Frontal cortex (tissue), 4 donors: ENCODE results near the gene GNE. TPM values are rescaled to one million over a fixed set of nuclear protein-coding genes. Genes with fewer than 3 reads are reported as not detected.
"Not testable (repeated sequence)": the region's sequence is repeated elsewhere in the genome, so short reads cannot be mapped to it uniquely, and the experiment has no call there.

Experiments used
- DNase-seq, 2 donors: peaks; one replicate each; pipeline ENCODE4 v3.0.0; 2012; ENCODE audit warnings: low spot score in 2 of 2
- FAIRE-seq: peaks from 2 replicates; lab custom pipeline; 2012; peaks lifted over from hg19 to GRCh38; lab: Jason Lieb, UNC
- total RNA-seq: library from RNA; depleted of rRNA; stranded (reverse); fragments of >200 nt; gene quantifications from one replicate; pipeline ENCODE4 v1.2.3, GENCODE V29; 2014
- donor health status: control.
- donor health status: control.
- donor health status: control.

GNE gene
- total RNA-seq, 1 donor from 2014 or later = 45.2 TPM

DNA sequence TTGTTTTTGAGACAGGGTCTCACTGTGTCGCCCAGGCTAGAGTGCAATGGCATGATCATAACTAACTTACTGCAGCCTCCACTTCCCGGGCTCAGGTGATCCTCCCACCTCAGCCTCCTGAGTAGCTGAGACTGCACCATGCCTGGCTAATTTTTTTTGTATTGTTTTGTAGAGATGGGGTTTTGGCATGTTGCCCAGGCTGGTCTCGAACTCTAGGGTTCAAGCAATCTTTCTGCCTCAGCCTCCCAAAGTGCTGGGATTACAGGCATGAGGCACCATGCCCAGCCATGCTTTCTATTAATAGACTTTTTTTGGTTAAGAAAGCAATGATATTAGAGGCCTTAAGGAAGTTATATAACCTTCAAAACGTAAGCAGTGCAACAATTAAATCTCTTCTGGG lies 44.3 kb downstream of the GNE start:
- DNase-seq = no peak
- FAIRE-seq = no peak

DNA sequence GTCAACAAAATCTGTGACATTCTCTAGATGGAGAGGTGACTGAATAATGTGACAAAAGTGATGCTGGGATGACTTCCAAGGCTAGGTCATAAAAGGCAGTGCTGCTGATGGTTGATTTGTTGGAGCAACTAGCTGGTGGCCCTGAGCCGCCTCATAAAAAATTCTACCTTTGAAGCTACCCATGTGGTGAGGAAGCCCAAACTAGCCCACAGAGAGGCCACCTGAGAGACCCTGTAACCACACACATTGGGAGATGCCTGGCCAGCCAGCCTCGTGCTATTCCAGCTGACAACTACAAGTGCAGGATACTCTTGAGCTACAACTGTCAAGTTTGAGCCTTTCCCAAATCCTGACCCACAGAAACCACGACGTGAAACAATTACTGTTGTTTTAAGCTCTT lies 44.9 kb downstream of the GNE start:
- no peak for DNase-seq
- no peak for FAIRE-seq

DNA sequence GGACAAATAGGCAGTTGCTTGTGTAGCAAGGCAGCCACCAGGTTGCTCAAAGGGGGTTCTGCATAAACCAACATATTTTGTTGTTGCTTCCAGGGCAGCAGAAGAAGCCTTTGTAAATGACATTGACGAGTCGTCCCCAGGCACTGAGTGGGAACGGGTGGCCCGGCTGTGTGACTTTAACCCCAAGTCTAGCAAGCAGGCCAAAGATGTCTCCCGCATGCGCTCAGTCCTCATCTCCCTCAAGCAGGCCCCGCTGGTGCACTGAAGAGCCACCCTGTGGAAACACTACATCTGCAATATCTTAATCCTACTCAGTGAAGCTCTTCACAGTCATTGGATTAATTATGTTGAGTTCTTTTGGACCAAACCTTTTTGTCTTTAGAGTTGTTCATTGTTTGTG lies 46.7 kb downstream of the GNE start:
- FAIRE-seq = no peak

DNA sequence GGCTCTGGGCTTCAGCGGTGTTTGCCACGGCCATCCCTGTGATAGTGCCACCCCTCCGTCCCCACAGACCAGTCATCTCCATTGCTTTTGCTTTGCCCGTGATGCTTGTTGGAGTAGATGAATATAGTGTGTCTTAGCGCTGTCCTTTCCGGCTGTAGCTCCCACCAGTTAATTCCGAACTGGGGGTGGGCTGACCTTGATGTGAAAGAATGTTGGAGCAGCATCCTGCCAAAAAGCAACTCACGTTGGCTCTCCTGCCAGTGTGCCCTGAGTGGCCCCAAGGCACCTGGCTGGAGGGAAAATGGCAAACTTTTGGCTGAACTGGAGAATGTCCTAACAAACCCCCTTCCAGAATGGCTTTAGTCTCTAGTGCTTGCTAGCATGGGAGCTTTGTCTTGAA lies 47.5 kb downstream of the GNE start:
- FAIRE-seq = no peak

More for the DNA sequence above, 46.7 kb downstream of the GNE start:
- no peak for DNase-seq

DNA sequence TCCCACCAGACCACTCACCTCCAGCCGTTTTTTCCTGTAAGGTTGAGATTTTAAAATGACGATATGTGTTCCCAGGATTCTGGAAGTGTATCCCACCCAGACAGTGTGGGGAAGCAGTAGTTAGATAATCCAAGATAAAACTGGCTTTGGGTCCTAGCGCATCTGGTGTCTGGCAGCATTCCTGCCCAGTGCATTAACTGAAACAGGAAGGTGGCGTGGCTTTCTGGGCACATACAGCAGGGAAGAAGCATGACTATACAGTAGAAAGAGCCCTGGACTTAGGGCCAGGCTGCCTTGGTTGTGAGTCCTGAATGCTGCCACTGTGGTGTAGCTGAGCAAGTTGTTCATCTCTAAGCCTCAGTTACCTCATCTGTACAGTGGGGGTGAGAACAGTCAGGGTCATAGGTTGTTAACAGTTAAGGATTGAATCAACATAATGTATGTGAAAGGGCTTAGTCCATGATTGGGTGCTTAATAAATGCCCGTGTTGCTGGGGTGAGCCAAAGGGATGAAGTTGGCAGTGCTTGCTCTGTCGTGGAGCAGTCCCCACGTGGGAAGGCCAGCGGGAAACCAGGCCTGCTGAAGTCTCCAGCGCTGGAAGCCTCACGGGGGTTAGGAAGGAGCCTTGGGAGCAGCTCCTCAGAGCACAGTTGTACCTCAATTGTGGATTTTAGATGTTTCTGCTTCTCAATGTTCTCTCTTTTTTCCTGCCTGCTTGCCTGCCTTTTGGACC lies 49.6 kb downstream of the GNE start:
- no peak for DNase-seq
- FAIRE-seq = no peak

More for the DNA sequence above, 47.5 kb downstream of the GNE start:
- no peak for DNase-seq

DNA sequence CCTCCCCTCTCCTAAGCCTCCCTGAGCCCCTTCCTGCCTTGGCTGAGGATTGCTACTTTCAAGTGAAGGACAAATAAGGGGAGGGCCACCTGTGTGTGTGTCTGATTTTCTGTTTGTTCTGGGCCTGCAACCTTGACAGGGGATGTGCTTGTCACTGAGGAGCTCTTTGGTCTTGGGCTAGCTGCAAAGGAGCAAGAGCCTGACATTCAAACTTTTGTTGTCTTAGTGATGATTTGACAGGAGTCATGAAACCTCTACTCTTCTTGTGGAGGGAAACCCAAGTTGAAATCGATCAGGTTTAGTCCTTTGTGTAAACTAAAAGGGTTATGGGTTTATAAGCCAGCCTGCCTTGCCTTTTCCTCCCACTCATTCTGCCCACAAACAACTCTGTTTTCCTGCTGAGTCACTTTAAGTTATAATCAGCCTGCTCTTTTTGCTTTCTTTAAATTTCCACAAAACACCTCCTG lies 50.7 kb downstream of the GNE start:
- DNase-seq (no peak), FAIRE-seq (no peak)

DNA sequence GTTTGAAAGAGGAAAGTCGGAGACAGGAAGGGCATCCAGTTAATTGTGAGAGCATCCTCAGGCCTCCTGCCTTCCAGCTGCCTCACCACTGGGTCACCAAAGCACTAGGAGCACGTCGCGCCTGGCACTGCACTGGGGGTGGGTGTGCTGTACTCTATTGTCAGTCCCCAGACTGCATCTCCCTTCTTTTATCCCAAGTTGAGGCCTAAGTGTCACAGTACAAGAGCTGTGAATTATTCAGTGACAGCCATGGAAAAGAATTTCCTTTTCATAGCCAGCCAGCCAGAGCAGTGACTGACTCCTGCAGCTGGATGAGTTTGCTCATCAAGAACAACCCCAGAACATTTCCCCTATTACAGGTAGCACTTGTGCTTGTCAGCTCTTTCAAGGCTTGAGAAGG lies 51.2 kb downstream of the GNE start:
- no peak for DNase-seq
- no peak for FAIRE-seq

DNA sequence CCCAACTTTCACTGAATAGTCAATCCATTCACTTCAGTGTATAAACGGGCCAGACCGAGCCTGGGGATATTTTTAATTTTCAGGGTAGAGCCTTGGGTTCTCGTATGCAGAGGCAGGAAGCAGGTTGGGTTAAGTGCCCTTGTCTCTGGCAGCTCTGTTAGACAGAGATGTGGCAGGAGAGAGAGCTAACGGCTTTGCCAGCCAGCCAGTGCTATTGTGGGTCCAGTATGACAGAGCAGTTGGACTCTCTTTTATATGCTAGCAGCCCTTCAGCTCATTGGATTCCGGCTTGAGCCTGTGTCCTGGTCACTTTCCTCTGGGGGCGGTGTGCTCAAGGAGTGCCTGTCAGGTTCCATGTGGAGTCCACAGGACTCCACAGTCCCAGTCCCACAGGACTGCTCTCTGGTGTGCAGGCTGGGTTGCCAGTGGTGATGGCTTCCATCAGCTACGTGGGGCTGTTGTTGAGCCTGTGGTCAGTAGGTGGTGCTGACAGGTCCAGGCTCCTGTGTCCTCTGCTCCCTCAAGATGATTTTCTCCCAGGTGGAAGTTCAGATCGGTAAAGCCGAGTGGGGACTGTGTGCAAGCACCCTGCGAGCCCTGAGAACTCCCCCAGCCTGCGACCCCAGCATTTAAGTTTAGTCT lies 53.2 kb downstream of the GNE start:
- FAIRE-seq (no peak), DNase-seq (no peak)

DNA sequence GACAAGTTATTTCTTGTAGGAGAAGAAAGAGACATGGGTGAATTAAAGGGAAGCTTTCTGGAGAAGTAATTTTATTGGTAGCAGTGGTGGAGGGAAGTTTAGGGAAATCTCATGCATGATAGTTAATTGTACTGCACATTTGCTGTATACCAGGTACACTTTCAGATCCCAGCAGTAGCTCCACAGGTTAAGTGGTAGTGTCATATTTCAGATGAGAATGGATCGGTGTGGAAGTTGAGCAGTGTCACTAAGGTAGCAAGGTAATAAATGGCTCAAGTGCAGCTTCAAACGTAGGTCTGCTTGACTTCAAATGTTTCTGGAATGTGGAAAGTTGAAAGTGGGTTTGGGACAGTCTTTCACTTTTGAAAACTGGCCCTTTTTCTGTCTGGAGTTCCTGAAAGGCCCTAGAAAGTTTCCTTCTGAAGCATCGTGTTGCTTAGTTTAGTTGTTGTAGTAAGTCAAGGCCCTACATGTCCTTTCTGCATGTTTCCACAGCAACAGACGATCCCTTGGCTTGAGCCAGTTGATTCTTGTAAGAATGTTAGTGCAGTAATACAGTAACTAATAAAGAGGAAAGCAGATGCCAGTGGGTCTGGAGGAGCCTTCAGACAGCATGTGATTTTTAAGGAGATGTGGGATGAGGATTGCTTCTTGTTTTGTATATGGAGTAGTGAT lies 63.8 kb downstream of the GNE start:
- DNase-seq = no peak
- FAIRE-seq = no peak

DNA sequence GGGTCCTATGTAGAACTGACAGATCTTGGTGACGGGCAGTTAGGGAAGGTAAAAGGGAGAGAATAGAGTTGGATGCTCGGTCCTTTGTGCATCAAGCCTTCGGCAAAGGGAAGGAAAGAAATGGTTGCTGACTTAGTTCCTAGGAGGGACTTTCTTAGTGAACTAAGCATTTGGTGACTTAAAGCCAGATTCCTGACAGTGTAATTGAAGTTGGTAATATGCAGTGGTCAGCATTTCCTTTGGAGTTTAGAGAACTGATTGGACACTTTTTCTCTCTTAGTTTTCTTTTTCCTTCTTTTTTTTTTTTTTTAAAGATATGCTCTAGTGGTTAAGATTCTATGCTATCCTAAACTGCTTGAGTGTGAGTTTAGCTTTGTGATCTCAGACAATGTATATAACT lies 65.2 kb downstream of the GNE start:
- DNase-seq (no peak), FAIRE-seq (no peak)

DNA sequence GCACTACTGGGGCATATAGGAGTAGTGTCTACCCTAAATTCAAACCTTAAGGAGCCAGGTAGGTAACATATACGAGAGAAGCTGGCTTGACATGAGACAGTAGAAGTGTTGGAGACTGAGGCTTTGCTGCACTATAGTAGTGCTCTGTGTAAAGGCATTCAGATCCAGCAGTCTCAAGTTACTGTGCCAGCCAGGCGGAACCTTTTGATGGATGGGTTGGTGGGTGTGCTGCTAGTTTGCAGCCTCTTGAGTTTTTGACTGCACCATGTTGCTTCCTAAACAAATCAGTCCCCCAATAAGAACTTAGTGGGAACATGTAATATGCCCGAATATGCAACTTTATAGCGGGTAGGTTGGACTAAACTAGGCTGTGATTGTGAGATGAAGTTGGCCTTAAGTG lies 66.1 kb downstream of the GNE start:
- DNase-seq (no peak), FAIRE-seq (no peak)

DNA sequence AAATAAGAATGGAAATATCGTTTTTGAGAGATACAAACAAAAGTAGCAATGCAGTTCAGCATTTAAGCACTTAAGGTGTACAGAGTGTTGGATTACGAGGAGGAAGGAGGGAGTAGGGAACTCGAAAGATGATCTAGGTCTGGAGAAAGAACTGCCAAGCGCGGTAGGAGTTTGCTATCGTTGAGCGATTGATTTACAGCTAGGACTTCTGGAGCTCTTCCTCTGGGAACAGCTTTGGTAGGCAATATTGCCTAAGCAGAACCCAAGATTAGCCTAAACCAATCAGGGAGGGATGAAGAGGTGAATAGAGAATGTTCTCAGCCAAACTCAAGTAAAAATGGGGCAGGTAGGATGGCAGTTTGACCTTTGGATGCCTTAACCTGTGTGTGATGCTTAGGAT lies 66.6 kb downstream of the GNE start:
- FAIRE-seq (no peak), DNase-seq (no peak)

DNA sequence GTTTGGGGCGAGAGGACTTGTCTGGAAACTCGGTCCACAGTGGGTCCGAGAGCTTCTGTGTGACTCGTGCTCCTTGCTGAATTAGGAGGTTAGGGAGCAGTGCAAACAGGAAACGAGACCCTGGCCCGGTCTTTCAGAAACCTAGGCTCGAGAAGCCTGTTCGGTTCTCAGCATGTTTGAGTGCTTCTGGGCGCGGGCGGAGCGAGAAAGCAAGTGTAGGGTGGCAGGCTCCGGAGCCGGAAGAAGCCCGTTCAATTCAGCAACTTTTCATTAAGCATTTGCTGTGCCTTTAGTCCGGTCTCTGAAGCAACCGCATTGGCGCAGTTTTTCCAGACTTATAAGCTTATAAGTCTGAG lies 67.0 kb downstream of the GNE start:
- DNase-seq = no peak
- no peak for FAIRE-seq

DNA sequence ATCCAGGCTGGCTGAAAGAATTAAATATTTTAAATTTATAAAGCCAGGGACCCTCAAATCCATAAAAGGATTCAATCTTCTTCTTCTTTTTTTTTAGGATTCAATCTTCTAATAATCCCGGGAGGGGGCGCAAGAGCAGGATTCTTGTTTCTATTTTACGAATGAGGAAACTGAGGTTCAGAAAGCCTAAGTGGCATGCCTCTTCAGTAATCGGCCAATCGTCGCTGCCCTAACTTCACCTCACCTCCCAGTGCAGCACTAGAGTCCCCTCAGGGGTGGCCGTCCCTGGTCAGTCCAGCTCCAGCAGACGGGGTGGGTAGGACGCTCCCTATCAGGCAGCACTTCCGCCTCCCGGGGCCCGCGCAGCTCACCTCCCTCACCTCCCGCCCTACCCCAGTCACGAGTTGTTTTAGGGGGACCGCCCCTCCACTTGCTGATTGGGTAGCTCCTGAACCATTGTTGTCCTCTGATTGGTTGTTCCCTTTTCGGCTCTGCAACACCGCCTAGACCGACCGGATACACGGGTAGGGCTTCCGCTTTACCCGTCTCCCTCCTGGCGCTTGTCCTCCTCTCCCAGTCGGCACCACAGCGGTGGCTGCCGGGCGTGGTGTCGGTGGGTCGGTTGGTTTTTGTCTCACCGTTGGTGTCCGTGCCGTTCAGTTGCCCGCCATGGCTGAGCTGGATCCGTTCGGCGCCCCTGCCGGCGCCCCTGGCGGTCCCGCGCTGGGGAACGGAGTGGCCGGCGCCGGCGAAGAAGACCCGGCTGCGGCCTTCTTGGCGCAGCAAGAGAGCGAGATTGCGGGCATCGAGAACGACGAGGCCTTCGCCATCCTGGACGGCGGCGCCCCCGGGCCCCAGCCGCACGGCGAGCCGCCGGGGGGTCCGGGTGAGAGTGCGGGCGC lies 67.6 kb downstream of the GNE start, which contains the start of gene CLTA:
Gene CLTA, plus strand, starts transcription at position 534 of the 902 bp plus-strand sequence. Its CDS starts 136 bp downstream, at position 670.
- FAIRE-seq (peak; percentile 54), DNase-seq (peak; percentile 99)

DNA sequence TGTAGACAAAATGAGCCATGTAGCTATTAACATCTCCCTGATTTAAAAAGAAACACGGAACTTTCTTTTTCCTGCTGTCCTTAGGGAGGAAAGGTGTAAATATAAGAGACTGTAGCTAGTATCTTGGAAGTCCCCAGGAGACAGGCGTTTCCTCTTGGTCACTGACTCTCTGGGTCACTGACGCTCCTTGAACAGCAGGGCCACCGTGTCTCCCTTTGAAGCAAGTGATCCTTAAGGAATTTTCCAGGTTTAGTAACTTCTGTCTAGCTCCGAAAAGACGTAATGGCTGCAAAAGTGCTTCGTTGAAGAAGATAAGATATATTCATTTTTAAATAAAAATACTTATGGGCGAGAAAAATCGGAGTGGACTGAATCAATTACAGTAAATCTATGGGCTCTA lies 68.3 kb downstream of the GNE start:
- DNase-seq (no peak), FAIRE-seq (no peak)

DNA sequence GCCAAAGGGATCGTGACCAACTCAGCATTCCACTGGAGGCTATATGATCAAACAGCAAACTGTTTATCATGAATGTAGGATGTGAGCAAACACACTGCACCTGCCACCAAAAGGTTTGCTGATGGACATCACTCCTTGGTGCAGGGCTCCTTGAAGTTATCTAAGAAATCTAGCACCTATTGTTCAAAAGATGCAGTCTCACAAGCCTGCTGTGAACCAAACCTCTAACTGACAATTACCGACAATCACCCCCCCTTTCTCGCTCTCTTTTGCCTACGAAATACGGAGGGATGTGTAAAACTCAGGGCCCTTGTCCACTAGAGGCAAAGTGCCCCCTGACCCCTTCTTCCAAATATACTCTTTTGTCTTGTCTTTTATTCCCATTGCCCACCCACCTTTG lies 70.0 kb downstream of the GNE start:
- FAIRE-seq = no peak
- DNase-seq = no peak

DNA sequence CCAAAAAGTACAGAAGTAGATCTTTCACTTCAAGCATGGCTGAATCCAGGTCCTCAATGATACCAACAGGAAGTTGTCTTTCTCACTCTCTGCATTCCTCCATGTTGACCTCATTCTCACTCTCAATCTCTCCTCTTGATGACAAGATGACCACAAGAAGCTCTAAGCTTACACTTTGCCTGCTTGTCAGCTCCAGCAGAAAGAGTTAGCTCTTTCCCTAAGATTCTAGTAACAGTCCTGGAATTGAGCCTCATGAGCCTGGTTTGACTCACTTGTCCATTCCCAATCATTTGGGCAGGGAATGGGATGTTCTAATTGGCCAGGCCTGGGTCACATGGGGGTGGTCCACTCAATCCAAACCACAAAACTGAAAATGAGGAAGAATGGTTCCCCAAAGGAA lies 70.8 kb downstream of the GNE start:
- no peak for DNase-seq
- no peak for FAIRE-seq

DNA sequence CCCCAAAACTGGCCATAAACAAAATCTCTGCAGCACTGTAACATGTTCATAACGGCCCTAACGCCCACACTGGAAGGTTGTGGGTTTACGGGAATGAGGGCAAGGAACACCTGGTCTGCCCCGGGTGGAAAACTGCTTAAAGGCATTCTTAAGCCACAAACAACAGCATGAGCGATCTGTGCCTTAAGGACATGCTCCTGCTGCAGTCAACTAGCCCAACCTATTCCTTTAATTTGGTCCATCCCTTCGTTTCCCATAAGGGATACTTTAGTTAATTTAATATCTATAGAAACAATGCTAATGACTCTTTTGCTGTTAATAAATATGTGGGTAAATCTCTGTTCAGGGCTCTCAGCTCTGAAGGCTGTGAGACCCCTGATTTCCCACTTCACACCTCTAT lies 78.0 kb downstream of the GNE start:
- not testable (repeated sequence) for DNase-seq, FAIRE-seq

DNA sequence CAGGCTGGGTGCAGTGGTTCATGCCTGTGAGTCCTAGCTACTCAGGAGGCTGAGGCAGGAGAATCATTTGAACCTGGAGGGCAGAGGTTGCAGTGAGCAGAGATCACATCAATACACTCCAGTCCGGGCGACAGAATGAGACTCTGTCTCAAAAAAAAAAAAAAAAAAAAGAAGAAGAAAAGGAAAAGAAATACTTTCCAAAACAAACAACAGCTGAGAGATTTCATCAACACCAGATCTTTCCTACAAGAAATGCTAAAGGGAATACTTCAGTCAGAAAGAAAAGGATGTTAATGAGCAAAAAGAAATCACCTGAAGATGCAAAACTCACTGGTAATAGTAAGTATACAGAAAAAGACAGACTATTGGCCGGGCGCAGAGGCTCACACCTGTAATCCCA lies 80.7 kb downstream of the GNE start:
- no peak for FAIRE-seq
- DNase-seq = no peak

DNA sequence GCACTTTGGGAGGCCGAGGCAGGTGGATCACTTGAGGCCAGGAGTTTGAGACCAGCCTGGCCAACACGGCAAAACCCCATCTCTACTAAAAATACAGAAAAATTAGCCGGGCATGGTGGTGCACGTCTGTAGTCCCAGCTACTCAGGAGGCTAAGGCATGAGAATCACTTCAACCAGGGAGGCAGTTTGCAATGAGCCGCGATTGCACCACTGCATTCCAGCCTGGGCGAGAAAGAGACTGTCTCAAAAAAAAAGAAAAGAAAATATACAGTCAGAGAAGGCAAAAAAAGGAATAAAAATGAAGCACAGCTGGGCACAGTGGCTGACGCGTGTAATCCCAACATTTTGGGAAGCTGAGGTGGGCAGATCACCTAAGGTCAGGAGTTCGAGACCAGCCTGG lies 81.8 kb downstream of the GNE start:
- FAIRE-seq, DNase-seq: not testable (repeated sequence)
